Trophoblast cell (in vitro differentiated cells and primary cell): ENCODE results near the gene SYT15B.
A peak's percentile ranks its signal among the peaks of the same experiment; 100 is the strongest.
"Not testable (repeated sequence)": the region's sequence is repeated elsewhere in the genome, so short reads cannot be mapped to it uniquely, and the experiment has no call there.

Experiments used
- DNase-seq, 2 donors: peaks; one replicate each; pipeline ENCODE4 v3.0.0-alpha.2; 2016
- H2AFZ ChIP-seq: 2 replicates; pipeline ENCODE4 v1.6.1; 2013; ENCODE audit warnings: low read length, moderate library complexity, mild to moderate bottlenecking; ENCODE audit not compliant: insufficient read depth, poor library complexity
- H2AK5ac ChIP-seq: 2 replicates; pipeline ENCODE4 v1.6.1; 2013; ENCODE audit warnings: mild to moderate bottlenecking, low read length
- H2BK120ac ChIP-seq: 2 replicates; pipeline ENCODE4 v1.6.1; 2013; ENCODE audit warnings: low read length, mild to moderate bottlenecking, moderate library complexity; ENCODE audit not compliant: insufficient read depth, poor library complexity
- H2BK12ac ChIP-seq: 2 replicates; pipeline ENCODE4 v1.6.1; 2013; ENCODE audit warnings: mild to moderate bottlenecking, low read length, moderate library complexity
- H2BK5ac ChIP-seq: 2 replicates; pipeline ENCODE4 v1.6.1; 2013; ENCODE audit warnings: low read length, low read depth, moderate library complexity, mild to moderate bottlenecking; ENCODE audit not compliant: poor library complexity
- H3K14ac ChIP-seq: 2 replicates; pipeline ENCODE4 v1.6.1; 2013; ENCODE audit warnings: mild to moderate bottlenecking, low read length
- H3K18ac ChIP-seq: 2 replicates; pipeline ENCODE4 v1.6.1; 2013; ENCODE audit warnings: mild to moderate bottlenecking, low read length
- H3K23ac ChIP-seq: 2 replicates; pipeline ENCODE4 v1.6.1; 2013; ENCODE audit warnings: low read length
- H3K27ac ChIP-seq: 2 replicates; pipeline ENCODE4 v1.5.1; 2013; ENCODE audit warnings: low read depth, mild to moderate bottlenecking, inconsistent platforms, low read length, moderate library complexity
- H3K27me3 ChIP-seq: 2 replicates; pipeline ENCODE4 v1.6.1; 2013; ENCODE audit warnings: inconsistent platforms, mild to moderate bottlenecking, low read length, moderate library complexity; ENCODE audit not compliant: insufficient read depth
- H3K36me3 ChIP-seq, 2 experiments: 1 replicate in 1 of 2; 2 replicates in 1 of 2; pipeline ENCODE4 v1.6.1; 2013; ENCODE audit warnings: low read length in 2 of 2, mild to moderate bottlenecking in 2 of 2, moderate library complexity in 1 of 2; ENCODE audit not compliant: insufficient read depth in 2 of 2, control insufficient read depth in 1 of 2
- H3K4ac ChIP-seq: 2 replicates; pipeline ENCODE4 v1.6.1; 2013; ENCODE audit warnings: low read depth, mild to moderate bottlenecking, low read length, moderate library complexity
- H3K4me1 ChIP-seq, 2 experiments: 1 replicate in 1 of 2; 2 replicates in 1 of 2; pipeline ENCODE4 v1.6.1; 2013; ENCODE audit warnings: low read length in 2 of 2, mild to moderate bottlenecking in 2 of 2, moderate library complexity in 1 of 2; ENCODE audit not compliant: insufficient read depth in 2 of 2, control insufficient read depth in 1 of 2
- H3K4me2 ChIP-seq: 2 replicates; pipeline ENCODE4 v1.6.1; 2013; ENCODE audit warnings: inconsistent platforms, mild to moderate bottlenecking, low read length, moderate library complexity
- H3K4me3 ChIP-seq: 2 replicates; pipeline ENCODE4 v1.5.1; 2013; ENCODE audit warnings: mild to moderate bottlenecking, low read depth, low read length, inconsistent platforms
- H3K79me1 ChIP-seq: one replicate; pipeline ENCODE4 v1.6.1; 2013; ENCODE audit warnings: low read length
- H3K79me2 ChIP-seq: 2 replicates; pipeline ENCODE4 v1.6.1; 2013; ENCODE audit warnings: low read length, mild to moderate bottlenecking; ENCODE audit not compliant: control insufficient read depth, insufficient read depth, poor library complexity
- H3K9ac ChIP-seq: 2 replicates; pipeline ENCODE4 v1.6.1; 2013; ENCODE audit warnings: mild to moderate bottlenecking, low read length
- H3K9me3 ChIP-seq: 2 replicates; pipeline ENCODE4 v1.6.1; 2013; ENCODE audit warnings: low read depth, mild to moderate bottlenecking, control low read depth, inconsistent platforms, low read length; ENCODE audit not compliant: insufficient read depth
- H4K12ac ChIP-seq: 2 replicates; pipeline ENCODE4 v1.6.1; 2013; ENCODE audit warnings: low read depth, mild to moderate bottlenecking, low read length, moderate library complexity
- H4K8ac ChIP-seq: 2 replicates; pipeline ENCODE4 v1.6.1; 2013; ENCODE audit warnings: low read depth, mild to moderate bottlenecking, low read length, moderate library complexity
- H4K91ac ChIP-seq: one replicate; pipeline ENCODE4 v1.6.1; 2013; ENCODE audit warnings: low read depth, mild to moderate bottlenecking, low read length, moderate library complexity
- WGBS: extraction: QIAGEN DNeasy Blood & Tissue Kit; methylation state at CpG from one replicate; pipeline ENCODE4 v1.1.7; 2013; ENCODE audit warnings: missing lambda C conversion rate; ENCODE audit not compliant: insufficient read length, insufficient coverage; ENCODE audit errors: extremely low coverage; 5-methylcytosine and 5-hydroxymethylcytosine counted together

The SYT15B gene

DNA sequence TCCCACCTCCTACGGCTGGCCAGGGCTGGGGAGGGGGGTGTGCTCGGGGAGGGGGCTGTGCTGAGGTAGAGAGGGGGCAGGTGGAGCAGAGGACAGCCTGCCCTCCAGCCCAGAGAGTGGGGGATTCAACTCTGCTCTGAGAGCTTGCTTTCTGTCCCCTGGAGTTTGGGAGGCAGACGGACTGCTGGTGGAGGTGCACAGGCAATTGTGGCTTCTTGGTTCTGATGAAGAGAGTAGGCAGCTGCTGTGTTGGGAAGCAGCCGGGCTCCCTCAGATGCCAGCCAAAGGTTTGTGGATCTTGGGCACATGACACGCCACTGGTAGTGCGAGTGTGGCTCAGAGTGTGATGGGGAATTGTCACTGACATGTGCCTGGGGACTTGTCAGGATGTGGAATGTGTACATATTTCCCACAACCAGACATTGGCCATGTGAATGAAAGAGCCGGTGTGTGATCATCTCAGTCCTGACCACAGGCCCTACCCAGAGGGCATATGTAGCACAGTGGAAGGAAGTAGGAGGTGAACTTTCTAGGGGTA lies 5.3 kb upstream of the SYT15B start:
- not testable (repeated sequence) for H3K18ac ChIP-seq, H3K36me3 ChIP-seq, H3K79me2 ChIP-seq, H2BK120ac ChIP-seq, H3K79me1 ChIP-seq, H4K12ac ChIP-seq, H3K14ac ChIP-seq, H2BK12ac ChIP-seq, H4K91ac ChIP-seq, H4K8ac ChIP-seq, H3K4ac ChIP-seq, H2BK5ac ChIP-seq, H2AK5ac ChIP-seq, DNase-seq, H3K4me1 ChIP-seq, H3K4me3 ChIP-seq, H3K27ac ChIP-seq, H3K27me3 ChIP-seq, H3K9ac ChIP-seq, H2AFZ ChIP-seq, H3K4me2 ChIP-seq, H3K9me3 ChIP-seq, H3K23ac ChIP-seq
- WGBS = no CpG with 5 or more reads among the region's 7 CpGs

DNA sequence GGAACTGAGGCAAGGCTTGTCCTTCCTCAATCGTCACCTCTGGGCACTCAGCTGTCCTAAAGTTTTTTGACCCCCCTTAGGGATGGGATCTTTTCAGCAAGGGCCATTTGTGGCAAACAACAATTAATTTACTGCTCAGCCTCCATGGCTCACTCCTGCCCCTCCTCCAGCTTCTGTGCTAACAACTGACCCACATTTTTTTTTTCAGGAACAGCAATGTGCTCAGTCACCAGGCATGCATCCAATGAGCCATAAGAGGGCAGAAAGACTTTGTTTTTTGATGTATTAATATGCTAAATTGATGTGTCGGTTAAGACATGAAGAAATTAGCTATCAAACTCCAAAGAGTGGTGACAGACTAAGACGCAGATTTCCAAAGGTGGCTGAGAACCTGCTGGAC lies 4.7 kb upstream of the SYT15B start:
- H2BK5ac ChIP-seq, H3K18ac ChIP-seq, H3K27ac ChIP-seq, H4K91ac ChIP-seq, H3K4me1 ChIP-seq, H3K36me3 ChIP-seq, H3K9ac ChIP-seq, H3K79me2 ChIP-seq, H3K23ac ChIP-seq, H2AK5ac ChIP-seq, H3K4me3 ChIP-seq, H3K9me3 ChIP-seq, H4K12ac ChIP-seq, H4K8ac ChIP-seq, H3K79me1 ChIP-seq, H3K27me3 ChIP-seq, H3K4me2 ChIP-seq, H3K4ac ChIP-seq, H2BK12ac ChIP-seq, H3K14ac ChIP-seq, H2BK120ac ChIP-seq, H2AFZ ChIP-seq: not testable (repeated sequence)
- WGBS = no CpG with 5 or more reads among the region's 3 CpGs
- DNase-seq = peak in 1 of 2 donors; percentile 31

DNA sequence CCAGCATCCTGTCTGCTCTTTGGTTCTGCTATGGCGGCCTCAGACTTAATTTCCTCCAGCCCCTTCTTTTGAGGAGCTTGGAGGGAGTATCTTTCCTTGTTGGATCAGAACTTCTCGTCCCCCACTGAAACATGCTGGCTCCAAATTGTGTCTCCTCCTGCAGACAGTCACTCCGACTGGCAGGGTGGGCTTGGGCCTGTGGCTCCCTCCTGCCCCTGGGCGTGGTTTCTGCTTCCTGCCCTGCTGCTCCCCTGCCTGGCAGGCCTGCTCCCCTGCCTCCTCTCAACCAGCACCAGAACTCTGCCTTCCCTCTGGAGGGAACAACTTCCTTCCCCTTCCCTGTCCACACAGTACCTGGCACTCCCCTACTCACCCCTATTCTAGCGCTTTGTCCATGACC lies 3.8 kb upstream of the SYT15B start:
- WGBS = no CpG with 5 or more reads among the region's 5 CpGs
- not testable (repeated sequence) for H3K4ac ChIP-seq, H2BK120ac ChIP-seq, H3K23ac ChIP-seq, H4K12ac ChIP-seq, H3K18ac ChIP-seq, H3K14ac ChIP-seq, H2BK5ac ChIP-seq, DNase-seq, H3K27me3 ChIP-seq, H3K9me3 ChIP-seq, H2AK5ac ChIP-seq, H3K79me2 ChIP-seq, H3K4me1 ChIP-seq, H3K79me1 ChIP-seq, H2AFZ ChIP-seq, H3K9ac ChIP-seq, H4K91ac ChIP-seq, H3K4me2 ChIP-seq, H3K36me3 ChIP-seq, H2BK12ac ChIP-seq, H3K4me3 ChIP-seq
- Histone ChIP-seq H4K8ac (peak overlapping the region; percentile 65), H3K27ac (peak overlapping the region; percentile 44)

DNA sequence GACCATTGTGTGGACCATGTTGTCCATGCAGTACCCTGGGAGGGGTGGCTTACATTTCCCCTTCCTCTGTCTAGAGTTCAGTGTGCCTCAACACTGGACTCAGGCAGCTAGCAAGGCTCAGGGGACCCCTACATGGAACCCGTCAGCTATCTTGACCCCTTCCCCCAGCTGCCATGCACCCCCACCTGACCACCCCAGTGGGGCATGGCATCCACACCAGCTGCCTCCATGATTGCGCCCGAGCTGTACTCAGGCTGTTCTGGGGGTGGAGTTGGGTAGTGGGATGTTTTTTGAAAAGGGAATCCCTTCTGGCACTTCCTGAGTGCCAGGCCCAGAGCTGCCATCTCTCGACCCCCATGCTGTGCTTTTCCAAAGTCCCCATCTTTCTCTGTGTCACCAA lies 1.8 kb upstream of the SYT15B start:
- H3K4me3 ChIP-seq, H3K23ac ChIP-seq, DNase-seq, H3K9me3 ChIP-seq, H3K18ac ChIP-seq, H3K14ac ChIP-seq, H3K9ac ChIP-seq, H3K79me2 ChIP-seq, H4K91ac ChIP-seq, H2BK5ac ChIP-seq, H4K12ac ChIP-seq, H3K4me2 ChIP-seq, H4K8ac ChIP-seq, H3K27ac ChIP-seq, H2BK12ac ChIP-seq, H3K4ac ChIP-seq, H2BK120ac ChIP-seq, H2AFZ ChIP-seq, H2AK5ac ChIP-seq, H3K27me3 ChIP-seq, H3K79me1 ChIP-seq, H3K36me3 ChIP-seq: not testable (repeated sequence)
- H3K4me1 ChIP-seq = peaks cover 9 to 10% of the 10 kb centered on the region in 2 experiments
- no CpG with 5 or more reads among the region's 4 CpGs for WGBS
